ENCODE data around the gene LDB1. TPM values are rescaled to one million over a fixed set of nuclear protein-coding genes. Genes with fewer than 3 reads are reported as not detected.

LDB1 gene
- total and polyA plus RNA-seq, 10 of the 15 experiments (the other 5 are each of a cell fraction or from before 2014, with no cell fraction given): 1.7 to 71.5 (median 36.9) TPM

- no peak for TF ChIP-seq STAT1 (conservative IDR thresholded peaks at IDR 0.05)
- peak; percentile 62 for TF ChIP-seq CHD2 (IDR thresholded peaks at IDR 0.05; ENCODE audit: borderline replicate concordance, low read depth, low read length)
- TF ChIP-seq EP300 (IDR thresholded peaks at IDR 0.05; ENCODE audit: borderline replicate concordance in 1 of 2, control insufficient read depth in 1 of 2, low read depth in 2 of 2, low read length in 2 of 2): no peak
- TF ChIP-seq CBX5 (IDR thresholded peaks at IDR 0.05; ENCODE audit: low read depth): no peak
- no peak for TF ChIP-seq RUNX3 (IDR thresholded peaks at IDR 0.05; ENCODE audit: low read length)
- no peak for TF ChIP-seq HSF1 (IDR thresholded peaks at IDR 0.05; ENCODE audit: low read depth, low read length)
- TF ChIP-seq E2F4 (IDR thresholded peaks at IDR 0.05; ENCODE audit: low read depth, low read length): 0 out of 2 replicates have a peak, but pooled peaks have one; percentile 16
- peak; percentile 69 for TF ChIP-seq MEF2B (IDR thresholded peaks at IDR 0.05; ENCODE audit: partially characterized antibody, poor library complexity, severe bottlenecking)
- no peak for TF ChIP-seq YBX1 (IDR thresholded peaks at IDR 0.05)
- peak; percentile 89 for TF ChIP-seq POLR2A (IDR thresholded peaks at IDR 0.05; ENCODE audit: low read depth, low read length)
- 0 out of 2 replicates have a peak, but pooled peaks have one; percentile 14 for TF ChIP-seq SPI1 (IDR thresholded peaks at IDR 0.05; ENCODE audit: borderline replicate concordance, insufficient read depth, low read depth, low read length)
- TF ChIP-seq CREM (IDR thresholded peaks at IDR 0.05; ENCODE audit: low read depth): peak; percentile 92
- TF ChIP-seq HDAC6 (IDR thresholded peaks at IDR 0.05; ENCODE audit: unreplicated experiment): peak; percentile 48
- TF ChIP-seq NFIC (IDR thresholded peaks at IDR 0.05; ENCODE audit: low read depth, low read length): no peak
- TF ChIP-seq RELB (IDR thresholded peaks at IDR 0.05; ENCODE audit: low read depth): peak; percentile 68
- TF ChIP-seq IRF3 (IDR thresholded peaks at IDR 0.05): no peak; the same call in 1 of the 2 replicates
- no peak for TF ChIP-seq BMI1 (IDR thresholded peaks at IDR 0.05; ENCODE audit: borderline replicate concordance)
- TF ChIP-seq ASH2L (IDR thresholded peaks at IDR 0.05; ENCODE audit: borderline replicate concordance, low read depth): 0 out of 2 replicates have a peak, but pooled peaks have one; percentile 45
- TF ChIP-seq CTCF (IDR thresholded peaks at IDR 0.05 in 2 of 3, conservative IDR thresholded peaks at IDR 0.05 in 1 of 3; ENCODE audit: control insufficient read depth in 2 of 3, extremely low read depth in 1 of 3, insufficient read depth in 1 of 3, low read depth in 3 of 3, low read length in 3 of 3): peak in 2 of 3 experiments; percentile 31 to 35; a peak in 3 of 6 replicates
These were observed 55.2 kb downstream of the LDB1 start, which contains the start of gene HPS6 (continued) for GRCh38 chr10:102064868-102065560.

All from GM12878 (cell line).